Endothelial cell of umbilical vein (primary cell): ENCODE results near the gene GP5. TPM values are rescaled to one million over a fixed set of nuclear protein-coding genes. Genes with fewer than 3 reads are reported as not detected.

ENCODE experiments used
- BruUV-seq: library from RNA; stranded (reverse); fragments of 400-500 nt; replicated peaks from 2 replicates; lab custom pipeline; 2021; lab: Mats Ljungman, UMichigan
- CTCF ChIA-PET: fragments of 300-600, 350-600 bp; sonication (Branson Sonifier 250); formaldehyde crosslinking; loops from one replicate; lab custom pipeline; 2021; ENCODE audit warnings: antibody characterized with exemption, inconsistent platforms; lab: Charles Lee
- POLR2A ChIA-PET: fragments of 300-600, 350-600 bp; sonication (Branson Sonifier 250); formaldehyde crosslinking; loops from one replicate; lab custom pipeline; 2021; ENCODE audit warnings: antibody characterized with exemption, inconsistent platforms; lab: Charles Lee
- DNase-seq: peaks from one replicate; pipeline ENCODE4 v3.0.0-alpha.2; 2011; ENCODE audit warnings: low read depth, low spot score
- FAIRE-seq: peaks from 2 replicates; lab custom pipeline; 2011; peaks lifted over from hg19 to GRCh38; lab: Jason Lieb, UNC
- H2AFZ ChIP-seq: 2 replicates; pipeline ENCODE4 v1.6.0; 2012; ENCODE audit warnings: low read depth, low read length, control low read depth, inconsistent platforms
- H3K27ac ChIP-seq: 2 replicates; pipeline ENCODE4 v1.5.1; 2011; ENCODE audit warnings: low read depth, mild to moderate bottlenecking, control low read depth, low read length, moderate library complexity; ENCODE audit not compliant: insufficient read depth
- H3K27me3 ChIP-seq, 2 experiments: 2 replicates each; pipeline versions ENCODE4 v1.6.0 to v1.6.1; 2011; ENCODE audit warnings: low read length in 2 of 2, mixed read lengths in 1 of 2; ENCODE audit not compliant: control insufficient read depth in 2 of 2, insufficient read depth in 2 of 2
- H3K36me3 ChIP-seq, 2 experiments: 2 replicates in 1 of 2; 3 replicates in 1 of 2; pipeline ENCODE4 v1.5.1; 2011; ENCODE audit warnings: low read length in 2 of 2, mild to moderate bottlenecking in 1 of 2, moderate library complexity in 1 of 2; ENCODE audit not compliant: control insufficient read depth in 2 of 2, insufficient read depth in 2 of 2; ENCODE audit errors: extremely low read depth in 1 of 2
- H3K4me1 ChIP-seq: 3 replicates; pipeline ENCODE4 v1.5.1; 2011; ENCODE audit warnings: mild to moderate bottlenecking, low read length; ENCODE audit not compliant: control insufficient read depth, insufficient read depth; ENCODE audit errors: extremely low read depth
- H3K4me2 ChIP-seq: 2 replicates; pipeline ENCODE4 v1.6.1; 2011; ENCODE audit warnings: low read length, control low read depth, mixed read lengths; ENCODE audit not compliant: insufficient read depth
- H3K4me3 ChIP-seq, 3 experiments: fragments of 200-600 bp in 1 of 3; sonication (generic), shearing (Covaris generic) in 1 of 3; replicated peaks in 1 of 3; 2 replicates each; pipeline ENCODE4 v1.5.1; 2011 to 2016; ENCODE audit warnings: control low read depth in 3 of 3, low read length in 3 of 3, mild to moderate bottlenecking in 2 of 3, inconsistent platforms in 1 of 3, low read depth in 1 of 3, moderate library complexity in 1 of 3; ENCODE audit not compliant: insufficient read depth in 1 of 3
- H3K79me2 ChIP-seq: 2 replicates; pipeline ENCODE4 v1.6.0; 2012; ENCODE audit warnings: low read length, inconsistent platforms; ENCODE audit not compliant: control insufficient read depth, insufficient read depth
- H3K9ac ChIP-seq: replicated peaks from 2 replicates; pipeline ENCODE3; 2011; ENCODE audit warnings: low read length, control low read depth; ENCODE audit not compliant: insufficient read depth; ENCODE audit errors: extremely low read depth
- H3K9me1 ChIP-seq: replicated peaks from 3 replicates; pipeline ENCODE4 v1.6.0; 2011; ENCODE audit warnings: mild to moderate bottlenecking, low read length; ENCODE audit not compliant: control insufficient read depth, insufficient read depth; ENCODE audit errors: extremely low read depth
- H3K9me3 ChIP-seq: replicated peaks from 2 replicates; pipeline ENCODE4 v1.5.1; 2012; ENCODE audit warnings: low read length, inconsistent platforms; ENCODE audit not compliant: control insufficient read depth, insufficient read depth
- H4K20me1 ChIP-seq: replicated peaks from 2 replicates; pipeline ENCODE3; 2011; ENCODE audit warnings: mild to moderate bottlenecking, low read length; ENCODE audit not compliant: control insufficient read depth, insufficient read depth; ENCODE audit errors: extremely low read depth
- EZH2 ChIP-seq: IDR thresholded peaks from 2 replicates; pipeline ENCODE4 v1.6.1; 2012; ENCODE audit warnings: borderline replicate concordance, low read depth, mild to moderate bottlenecking, moderate library complexity, low read length, inconsistent platforms; ENCODE audit not compliant: severe bottlenecking
- FOS ChIP-seq: IDR thresholded peaks from 2 replicates; pipeline ENCODE4 v1.6.1; 2011; ENCODE audit warnings: mild to moderate bottlenecking, low read length, moderate library complexity, borderline replicate concordance; ENCODE audit not compliant: insufficient read depth
- GATA2 ChIP-seq: IDR thresholded peaks from 2 replicates; pipeline ENCODE4 v1.7.0; 2011; ENCODE audit warnings: low read depth, mild to moderate bottlenecking, moderate library complexity, mixed read lengths, low read length; ENCODE audit not compliant: insufficient read length, insufficient read depth
- JUN ChIP-seq: IDR thresholded peaks from 2 replicates; pipeline ENCODE4 v1.6.1; 2011; ENCODE audit warnings: borderline replicate concordance, low read depth; ENCODE audit not compliant: insufficient read length, insufficient read depth
- MYC ChIP-seq: IDR thresholded peaks from one replicate; pipeline ENCODE4 v1.6.1; 2011; ENCODE audit warnings: mild to moderate bottlenecking, low read depth, low read length
- POLR2A ChIP-seq: IDR thresholded peaks from 2 replicates; pipeline ENCODE4 v1.6.1; 2012; ENCODE audit warnings: low read depth, mild to moderate bottlenecking, control low read depth, low read length
- POLR2AphosphoS5 ChIP-seq: IDR thresholded peaks from 2 replicates; pipeline ENCODE4 v1.6.1; 2012; ENCODE audit warnings: low read depth, mild to moderate bottlenecking, control low read depth, low read length, moderate library complexity; ENCODE audit not compliant: insufficient read depth
- dilution Hi-C: fragments of 300-500 bp; cut with MboI; formaldehyde crosslinking; loops from one replicate; pipeline ENCODE4 v1.15.0; 2019; ENCODE audit warnings: low sequenced_read_pairs; ENCODE audit not compliant: extremely low pct_ligation_motif_present
- intact Hi-C: fragments of 100-400 bp; cut with micrococcal nuclease; formaldehyde crosslinking; loops from one replicate; pipeline ENCODE4 v1.10.0; 2022
- polyA plus RNA-seq, 4 experiments: library from polyadenylated mRNA; depleted of rRNA in 3 of 4; stranded (reverse) in 3 of 4; unstranded in 1 of 4; fragments of >200 nt; gene quantifications; 2 replicates each; pipeline versions ENCODE4 v1.2.1 to v1.2.3, GENCODE V29; 2011 to 2012; ENCODE audit warnings: missing spikeins in 1 of 4
- total RNA-seq: library from RNA; stranded (reverse); gene quantifications from 2 replicates; pipeline ENCODE4 v1.2.3, GENCODE V29; 2021
- TF ChIP-seq, protein P1 (sequence below): IDR thresholded peaks from 2 replicates; pipeline ENCODE4 v1.6.1; 2011; ENCODE audit not compliant: insufficient read depth, insufficient read length
- TF ChIP-seq, protein P2 (sequence below), 2 donors: IDR thresholded peaks; 1 replicate in 1 of 2; 2 replicates in 1 of 2; pipeline ENCODE4 v1.5.1; 2011; ENCODE audit warnings: low read length in 2 of 2, mild to moderate bottlenecking in 2 of 2, moderate library complexity in 2 of 2, control low read depth in 1 of 2, inconsistent platforms in 1 of 2, low read depth in 1 of 2; ENCODE audit not compliant: insufficient read depth in 1 of 2; ENCODE audit errors: extremely low read depth in 1 of 2

Gene GP5
- total and polyA plus RNA-seq, 2 donors (not counting 3 experiments of a cell fraction or from before 2014, with no cell fraction given) = 0.06 to 0.11 TPM

- BruUV-seq = no TSS peak
- no peaks in the 10 kb centered on the region for H3K9me1 ChIP-seq
- no peaks in the 10 kb centered on the region for H4K20me1 ChIP-seq
- TF ChIP-seq MYC = no peak
- no peak for TF ChIP-seq EZH2
- TF ChIP-seq POLR2AphosphoS5 = no peak
- TF ChIP-seq JUN = no peak
- TF ChIP-seq GATA2 = no peak
- TF ChIP-seq, protein P1, sequence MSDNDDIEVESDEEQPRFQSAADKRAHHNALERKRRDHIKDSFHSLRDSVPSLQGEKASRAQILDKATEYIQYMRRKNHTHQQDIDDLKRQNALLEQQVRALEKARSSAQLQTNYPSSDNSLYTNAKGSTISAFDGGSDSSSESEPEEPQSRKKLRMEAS = no peak
- no peak for TF ChIP-seq POLR2A
- TF ChIP-seq, protein P2, sequence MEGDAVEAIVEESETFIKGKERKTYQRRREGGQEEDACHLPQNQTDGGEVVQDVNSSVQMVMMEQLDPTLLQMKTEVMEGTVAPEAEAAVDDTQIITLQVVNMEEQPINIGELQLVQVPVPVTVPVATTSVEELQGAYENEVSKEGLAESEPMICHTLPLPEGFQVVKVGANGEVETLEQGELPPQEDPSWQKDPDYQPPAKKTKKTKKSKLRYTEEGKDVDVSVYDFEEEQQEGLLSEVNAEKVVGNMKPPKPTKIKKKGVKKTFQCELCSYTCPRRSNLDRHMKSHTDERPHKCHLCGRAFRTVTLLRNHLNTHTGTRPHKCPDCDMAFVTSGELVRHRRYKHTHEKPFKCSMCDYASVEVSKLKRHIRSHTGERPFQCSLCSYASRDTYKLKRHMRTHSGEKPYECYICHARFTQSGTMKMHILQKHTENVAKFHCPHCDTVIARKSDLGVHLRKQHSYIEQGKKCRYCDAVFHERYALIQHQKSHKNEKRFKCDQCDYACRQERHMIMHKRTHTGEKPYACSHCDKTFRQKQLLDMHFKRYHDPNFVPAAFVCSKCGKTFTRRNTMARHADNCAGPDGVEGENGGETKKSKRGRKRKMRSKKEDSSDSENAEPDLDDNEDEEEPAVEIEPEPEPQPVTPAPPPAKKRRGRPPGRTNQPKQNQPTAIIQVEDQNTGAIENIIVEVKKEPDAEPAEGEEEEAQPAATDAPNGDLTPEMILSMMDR (IDR thresholded peaks at IDR 0.05; ENCODE audit: extremely low read depth in 1 of 2, insufficient read depth in 1 of 2, low read depth in 1 of 2, low read length in 2 of 2) = no peak
- no peak for TF ChIP-seq FOS
- H3K27ac ChIP-seq = no peak overlapping the region
- ChIA-PET POLR2A (interaction anchor here (0.6 kb wide), 1 partner anchor 73 kb away, joined by 4 read pairs; no protein-coding TSS in a partner anchor), CTCF (interaction anchor here (0.7 to 5.7 kb wide), 16 partner anchors 9 to 742 kb away, joined by 3 to 71 read pairs (median 4); partner anchors contain the start of genes GP5 and LRRC15)
- H3K4me1 ChIP-seq = no peaks in the 10 kb centered on the region
- no peak overlapping the region for H3K4me2 ChIP-seq
- no peaks in the 10 kb centered on the region for H3K79me2 ChIP-seq
- no peak overlapping the region for H2AFZ ChIP-seq
- H3K9me3 ChIP-seq = no peaks in the 10 kb centered on the region
- peaks cover 0 to 9% of the 10 kb centered on the region in 2 experiments for H3K36me3 ChIP-seq
- H3K4me3 ChIP-seq = no peak overlapping the region
- no peaks in the 10 kb centered on the region for H3K27me3 ChIP-seq
- dilution Hi-C loops (no loop called here), intact Hi-C loops (no loop called here)
- DNase-seq = peak; percentile 67
- no peak for FAIRE-seq
- H3K9ac ChIP-seq = no peak overlapping the region
These were observed 8.4 kb upstream of the GP5 start for GRCh38 chr3:194407423-194407822.
